MG63 (cell line): ENCODE measurements around the gene ASCC3. TPM values are rescaled to one million over a fixed set of nuclear protein-coding genes. Genes with fewer than 3 reads are reported as not detected.
"Not testable (repeated sequence)": the region's sequence is repeated elsewhere in the genome, so short reads cannot be mapped to it uniquely, and the experiment has no call there.

Experiments used
- DNase-seq: peaks from one replicate; pipeline ENCODE4 v3.0.0-alpha.2; 2020
- H3K27me3 ChIP-seq: fragments of 250-450 bp; sonication (Bioruptor Pico); 2 replicates; pipeline ENCODE4 v1.5.1; 2020; ENCODE audit warnings: mild to moderate bottlenecking, moderate library complexity
- H3K36me3 ChIP-seq: fragments of 250-450 bp; sonication (Bioruptor Pico); 2 replicates; pipeline ENCODE4 v1.5.1; 2020; ENCODE audit warnings: mild to moderate bottlenecking, moderate library complexity
- H3K4me3 ChIP-seq: fragments of 250-450 bp; sonication (Bioruptor Pico); 2 replicates; pipeline ENCODE4 v1.5.1; 2020; ENCODE audit warnings: mild to moderate bottlenecking, moderate library complexity
- H3K9me3 ChIP-seq: fragments of 250-450 bp; sonication (Bioruptor Pico); 2 replicates; pipeline ENCODE4 v1.5.1; 2020; ENCODE audit warnings: mild to moderate bottlenecking, moderate library complexity
- total RNA-seq: library from RNA; depleted of rRNA; stranded (reverse); fragments of >200 nt; shearing (Covaris generic); gene quantifications from 2 replicates; pipeline ENCODE4 v1.2.3, GENCODE V29; 2014; ENCODE audit warnings: low replicate concordance

ASCC3 gene
- total RNA-seq, 1 experiment from 2014 or later, result 19.0 TPM

- H3K36me3 ChIP-seq, result no peaks in the 10 kb centered on the region
- no peak overlapping the region for H3K4me3 ChIP-seq
- no peak for DNase-seq
- no peaks in the 10 kb centered on the region for H3K27me3 ChIP-seq
- no peaks in the 10 kb centered on the region for H3K9me3 ChIP-seq
Observed at GRCh38 chr6:100780648-100781047, 100.5 kb downstream of the ASCC3 start.

- no peak overlapping the region for H3K4me3 ChIP-seq
- H3K9me3 ChIP-seq, result no peaks in the 10 kb centered on the region
- H3K36me3 ChIP-seq, result no peaks in the 10 kb centered on the region
- H3K27me3 ChIP-seq, result no peaks in the 10 kb centered on the region
- DNase-seq, result no peak
Observed at GRCh38 chr6:100775667-100776066, 105.5 kb downstream of the ASCC3 start.

- no peaks in the 10 kb centered on the region for H3K27me3 ChIP-seq
- no peaks in the 10 kb centered on the region for H3K36me3 ChIP-seq
- H3K9me3 ChIP-seq, result no peaks in the 10 kb centered on the region
- no peak overlapping the region for H3K4me3 ChIP-seq
- no peak for DNase-seq
Observed at GRCh38 chr6:100774681-100775080, 106.4 kb downstream of the ASCC3 start.

- Histone ChIP-seq H3K36me3 (peaks cover 19% of the 10 kb centered on the region), H3K4me3 (no peak overlapping the region), H3K27me3 (no peaks in the 10 kb centered on the region), H3K9me3 (no peaks in the 10 kb centered on the region; the same call in 1 of the 2 replicates)
- DNase-seq, result no peak
Observed at GRCh38 chr6:100768816-100769351, 112.2 kb downstream of the ASCC3 start.

GRCh38 chr6:100763617-100764241 is 117.4 kb downstream of the ASCC3 start:
- Histone ChIP-seq H3K36me3 (peaks cover 44% of the 10 kb centered on the region), H3K27me3 (no peaks in the 10 kb centered on the region), H3K9me3 (no peaks in the 10 kb centered on the region; the same call in 1 of the 2 replicates), H3K4me3 (no peak overlapping the region)
- no peak for DNase-seq

- H3K27me3 ChIP-seq, result no peaks in the 10 kb centered on the region
- H3K36me3 ChIP-seq, result peaks cover 46% of the 10 kb centered on the region
- no peak overlapping the region for H3K4me3 ChIP-seq
- no peaks in the 10 kb centered on the region; the same call in 1 of the 2 replicates for H3K9me3 ChIP-seq
- no peak for DNase-seq
Observed at GRCh38 chr6:100761841-100762240, 119.3 kb downstream of the ASCC3 start.

- not testable (repeated sequence) for H3K9me3 ChIP-seq, H3K27me3 ChIP-seq, H3K4me3 ChIP-seq, DNase-seq
- peaks cover 25% of the 10 kb centered on the region for H3K36me3 ChIP-seq
Observed at GRCh38 chr6:100758386-100758785, 122.7 kb downstream of the ASCC3 start.

GRCh38 chr6:100753421-100753820 is 127.7 kb downstream of the ASCC3 start:
- Histone ChIP-seq H3K36me3 (peaks cover 2% of the 10 kb centered on the region), H3K4me3 (no peak overlapping the region), H3K27me3 (no peaks in the 10 kb centered on the region), H3K9me3 (no peaks in the 10 kb centered on the region)
- DNase-seq, result no peak

- H3K4me3 ChIP-seq, result no peak overlapping the region
- H3K9me3 ChIP-seq, result no peaks in the 10 kb centered on the region
- H3K36me3 ChIP-seq, result no peaks in the 10 kb centered on the region; the same call in 1 of the 2 replicates
- no peaks in the 10 kb centered on the region for H3K27me3 ChIP-seq
- DNase-seq, result no peak
Observed at GRCh38 chr6:100751590-100751989, 129.5 kb downstream of the ASCC3 start.

GRCh38 chr6:100745419-100746041 is 135.6 kb downstream of the ASCC3 start:
- Histone ChIP-seq H3K9me3 (peaks cover 7% of the 10 kb centered on the region), H3K36me3 (peaks cover 17% of the 10 kb centered on the region), H3K4me3 (no peak overlapping the region), H3K27me3 (no peaks in the 10 kb centered on the region)
- DNase-seq, result no peak

GRCh38 chr6:100740439-100740838 is 140.7 kb downstream of the ASCC3 start:
- Histone ChIP-seq H3K27me3 (no peaks in the 10 kb centered on the region), H3K36me3 (peaks cover 21% of the 10 kb centered on the region), H3K9me3 (peaks cover 18% of the 10 kb centered on the region), H3K4me3 (no peak overlapping the region)
- no peak for DNase-seq

GRCh38 chr6:100737720-100738119 is 143.4 kb downstream of the ASCC3 start:
- H3K4me3 ChIP-seq, H3K27me3 ChIP-seq, DNase-seq: not testable (repeated sequence)
- Histone ChIP-seq H3K36me3 (peaks cover 14% of the 10 kb centered on the region), H3K9me3 (peaks cover 18% of the 10 kb centered on the region)

GRCh38 chr6:100731411-100731810 is 149.7 kb downstream of the ASCC3 start:
- no peaks in the 10 kb centered on the region for H3K9me3 ChIP-seq
- no peak overlapping the region for H3K4me3 ChIP-seq
- DNase-seq, result no peak
- H3K27me3 ChIP-seq, result no peaks in the 10 kb centered on the region
- no peaks in the 10 kb centered on the region for H3K36me3 ChIP-seq

- no peak overlapping the region for H3K4me3 ChIP-seq
- H3K27me3 ChIP-seq, result no peaks in the 10 kb centered on the region
Observed at GRCh38 chr6:100730001-100730980, 150.8 kb downstream of the ASCC3 start.

GRCh38 chr6:100726666-100727065 is 154.5 kb downstream of the ASCC3 start:
- Histone ChIP-seq H3K4me3 (no peak overlapping the region), H3K36me3 (peaks cover 9% of the 10 kb centered on the region; the same call in 1 of the 2 replicates), H3K27me3 (no peaks in the 10 kb centered on the region), H3K9me3 (no peaks in the 10 kb centered on the region)
- no peak for DNase-seq

More at GRCh38 chr6:100730001-100730980, 150.8 kb downstream of the ASCC3 start:
- H3K36me3 ChIP-seq, result no peaks in the 10 kb centered on the region
- no peak for DNase-seq
- no peaks in the 10 kb centered on the region for H3K9me3 ChIP-seq

- DNase-seq, result no peak
- no peaks in the 10 kb centered on the region for H3K9me3 ChIP-seq
- no peak overlapping the region for H3K4me3 ChIP-seq
- peaks cover 14% of the 10 kb centered on the region; the same call in 1 of the 2 replicates for H3K36me3 ChIP-seq
- no peaks in the 10 kb centered on the region for H3K27me3 ChIP-seq
Observed at GRCh38 chr6:100724696-100725095, 156.4 kb downstream of the ASCC3 start.

GRCh38 chr6:100724222-100724621 is 156.9 kb downstream of the ASCC3 start:
- H3K9me3 ChIP-seq, result no peaks in the 10 kb centered on the region
- H3K36me3 ChIP-seq, result peaks cover 14% of the 10 kb centered on the region; the same call in 1 of the 2 replicates
- no peaks in the 10 kb centered on the region for H3K27me3 ChIP-seq
- no peak overlapping the region for H3K4me3 ChIP-seq
- DNase-seq, result no peak
